Stimulated activated CD4-positive, alpha-beta T cell treated with anti-CD3 and anti-CD28 coated beads, Interleukin-15, amount 100 ng/mL, for 48 hours (primary cell): ENCODE data around the gene CFAP119.

ENCODE experiments used
- DNase-seq, 2 donors: peaks; one replicate each; pipeline ENCODE4 v3.0.0-alpha.2; 2020; ENCODE audit warnings: low read depth in 2 of 2

Gene CFAP119

GRCh38 chr16:30710971-30711370 lies 50.9 kb downstream of the CFAP119 start:
- no peak for DNase-seq
